ENCODE results near the gene CCPG1. TPM values are rescaled to one million over a fixed set of nuclear protein-coding genes. Genes with fewer than 3 reads are reported as not detected.

The CCPG1 gene
- total RNA-seq, 4 donors from 2014 or later: 50.1 to 79.7 (median 68.3) TPM

GRCh38 chr15:55319537-55320237 is 88.5 kb downstream of the CCPG1 start:
- no peak for DNase-seq
- Histone ChIP-seq H3K27ac (peak overlapping the region; percentile 73 to 79), H3K4me1 (no peaks in the 10 kb centered on the region), H3K9me3 (no peaks in the 10 kb centered on the region), H3K4me3 (peak overlapping the region; percentile 60 to 70), H3K36me3 (no peaks in the 10 kb centered on the region), H3K27me3 (no peaks in the 10 kb centered on the region)
- TF ChIP-seq CTCF (IDR thresholded peaks at IDR 0.05) (no peak), POLR2A (IDR thresholded peaks at IDR 0.05) (no peak)
- intact Hi-C loops (cut with DNase I; ENCODE audit: low total_unique reads): no loop called here

- Histone ChIP-seq H3K4me3 (peak within 1 kb of the TSS; percentile 60 to 70), H3K27ac (peak within 1 kb of the TSS; percentile 73 to 79), H3K36me3 (no peaks in the 10 kb centered on the region), H3K27me3 (no peaks in the 10 kb centered on the region), H3K9me3 (no peaks in the 10 kb centered on the region), H3K4me1 (no peaks in the 10 kb centered on the region)
- peak in 1 of 2 donors; percentile 43 for TF ChIP-seq POLR2A (IDR thresholded peaks at IDR 0.05)
- TF ChIP-seq CTCF (IDR thresholded peaks at IDR 0.05): peak in 1 of 4 experiments; percentile 28
- peak; percentile 77 to 81 for DNase-seq
- intact Hi-C loops (cut with DNase I; ENCODE audit: low total_unique reads): no loop called here
Observed at GRCh38 chr15:55318588-55319494, 89.3 kb downstream of the CCPG1 start, which contains the start of the genes PIGB and PIGBOS1. Gene PIGB, plus strand, starts transcription at chr15:55319222. Its CDS starts 29 bp downstream, at chr15:55319251. Gene PIGBOS1, minus strand, starts transcription at chr15:55319123. Its CDS starts 1,331 bp downstream, at chr15:55317792.

MicroRNAs encoded within 50 kb of the gene (microRNA counts, 767-probe panel; counts per million panel counts)
- 0 to 1,009 counts per million in 2 donors for microRNA hsa-miR-628-3p
- 0 to 3,310 counts per million in 2 donors for microRNA hsa-miR-628-5p

Small RNA genes lying within 50 kb of the gene (microRNA-seq; reads per million reads assigned to microRNA genes)
- 69.6 reads per million, percentile 49 among the genes with 10 or more reads in this experiment for gene MIR628 (ENCODE audit: borderline microRNAs expressed, borderline replicate concordance)

Other genes with a start within 250 kb of the CCPG1 start
- gene RSL24D1, start 211.4 kb downstream of the CCPG1 start, total RNA-seq: 100 to 1,000 TPM; 116 to 162 (median 120) TPM
- 10 to 100 TPM in 3 of 4 donors, 1 to 10 TPM in 1; 6.4 to 32.9 (median 16.5) TPM for gene RAB27A, start 118.5 kb downstream of the CCPG1 start, total RNA-seq
- gene PIGBOS1, start 89.2 kb downstream of the CCPG1 start, total RNA-seq: 10 to 100 TPM in 3 of 4 donors, under 1 TPM in 1; 0.59 to 25.9 (median 14.2) TPM
- 10 to 100 TPM in 2 of 4 donors, 1 to 10 TPM in 1, under 1 TPM in 1; 0.51 to 22.3 (median 10.9) TPM for gene PIGB, start 89.1 kb downstream of the CCPG1 start, total RNA-seq
- 1 to 10 TPM in 1 of 4 donors, not detected in 3; 1.4 TPM for gene PIERCE2, start 136 bp upstream of the CCPG1 start, total RNA-seq
- gene DNAAF4, start 99.9 kb upstream of the CCPG1 start, total RNA-seq: 1 to 10 TPM in 3 of 4 donors, not detected in 1; 1.5 to 5.3 (median 1.6) TPM
- 10 to 100 TPM in 3 of 4 donors, 1 to 10 TPM in 1; 7.1 to 38.0 (median 34.3) TPM for gene PYGO1, start 180.0 kb upstream of the CCPG1 start, total RNA-seq

Measured in uterus (tissue), 4 donors.